SU-DHL-6 (cell line): ENCODE data around the gene NAA11.

Experiments used
- H2AFZ ChIP-seq: fragments of 200-600 bp; sonication (generic); 2 replicates; pipeline ENCODE4 v1.6.1; 2014; ENCODE audit warnings: low read depth, mild to moderate bottlenecking, moderate library complexity, mixed read lengths, antibody characterized with exemption, low read length; ENCODE audit not compliant: severe bottlenecking
- H3F3A ChIP-seq: fragments of 200-600 bp; shearing (Covaris generic); 2 replicates; pipeline ENCODE4 v1.6.0; 2016; ENCODE audit warnings: antibody characterized with exemption, mild to moderate bottlenecking; ENCODE audit not compliant: insufficient read depth
- H3K27ac ChIP-seq: fragments of 200-600 bp; sonication (generic); 2 replicates; pipeline ENCODE4 v1.5.1; 2016; ENCODE audit warnings: low read depth, mild to moderate bottlenecking, low read length, moderate library complexity, mixed read lengths
- H3K27me3 ChIP-seq: fragments of 200-600 bp; sonication (generic), shearing (Covaris generic); 2 replicates; pipeline ENCODE4 v1.6.0; 2014; ENCODE audit warnings: mild to moderate bottlenecking, low read length
- H3K36me3 ChIP-seq: fragments of 200-600 bp; sonication (generic); 2 replicates; pipeline ENCODE4 v1.6.1; 2014; ENCODE audit warnings: mild to moderate bottlenecking, low read length, mixed read lengths
- H3K4me2 ChIP-seq: fragments of 300-600, 200-600 bp; shearing (Covaris generic), sonication (generic); 2 replicates; pipeline ENCODE4 v1.6.0; 2014; ENCODE audit warnings: low read length, low read depth, mild to moderate bottlenecking; ENCODE audit not compliant: poor library complexity, severe bottlenecking
- H3K4me3 ChIP-seq: fragments of 200-600 bp; sonication (generic); 2 replicates; pipeline ENCODE4 v1.5.1; 2014; ENCODE audit warnings: antibody characterized with exemption, low read length, mild to moderate bottlenecking, mixed read lengths; ENCODE audit not compliant: insufficient read depth, poor library complexity, severe bottlenecking
- H3K79me2 ChIP-seq: fragments of 200-600 bp; sonication (generic); 2 replicates; pipeline ENCODE4 v1.6.1; 2014; ENCODE audit warnings: mild to moderate bottlenecking, low read length, moderate library complexity; ENCODE audit not compliant: insufficient read depth
- H3K9ac ChIP-seq: fragments of 200-600 bp; sonication (generic); 2 replicates; pipeline ENCODE4 v1.7.0; 2014; ENCODE audit warnings: mild to moderate bottlenecking, low read length
- H3K9me2 ChIP-seq: fragments of 200-600 bp; sonication (generic); replicated peaks from 2 replicates; pipeline ENCODE4 v1.6.1; 2014; ENCODE audit warnings: low read length; ENCODE audit not compliant: insufficient read depth
- H3K9me3 ChIP-seq: fragments of 200-600 bp; sonication (generic); 2 replicates; pipeline ENCODE4 v1.6.1; 2014; ENCODE audit warnings: low read length, mixed read lengths; ENCODE audit not compliant: insufficient read depth
- H4K20me1 ChIP-seq: fragments of 200-600 bp; sonication (generic); 2 replicates; pipeline ENCODE4 v1.6.1; 2014; ENCODE audit warnings: low read depth, mild to moderate bottlenecking, antibody characterized with exemption, low read length, moderate library complexity, mixed read lengths
- CTCF ChIP-seq: fragments of 200-600 bp; sonication (generic); IDR thresholded peaks from one replicate; pipeline ENCODE4 v1.5.1; 2017; ENCODE audit warnings: antibody characterized with exemption, mild to moderate bottlenecking, low read length, moderate library complexity; ENCODE audit not compliant: insufficient read depth, poor library complexity, severe bottlenecking
- EZH2phosphoT487 ChIP-seq: fragments of 200-600 bp; sonication (generic), shearing (Covaris generic); conservative IDR thresholded peaks from 2 replicates; pipeline ENCODE4 v1.6.1; 2018; ENCODE audit warnings: mild to moderate bottlenecking, antibody characterized with exemption, low read length, moderate library complexity, mixed read lengths

The NAA11 gene

GRCh38 chr4:79358438-79358837, 32.6 kb upstream of the NAA11 start:
- H3K79me2 ChIP-seq = no peaks in the 10 kb centered on the region
- no peak overlapping the region for H3K4me3 ChIP-seq
- H3K4me2 ChIP-seq = no peak overlapping the region
- H3F3A ChIP-seq = no peaks in the 10 kb centered on the region
- no peaks in the 10 kb centered on the region for H3K36me3 ChIP-seq
- no peak overlapping the region for H3K27ac ChIP-seq
- H3K9me2 ChIP-seq = no peaks in the 10 kb centered on the region
- H4K20me1 ChIP-seq = no peaks in the 10 kb centered on the region
- no peak overlapping the region for H2AFZ ChIP-seq
- TF ChIP-seq EZH2phosphoT487 = no peak
- no peak for TF ChIP-seq CTCF
- H3K9me3 ChIP-seq = no peaks in the 10 kb centered on the region
- no peak overlapping the region for H3K9ac ChIP-seq
- H3K27me3 ChIP-seq = no peaks in the 10 kb centered on the region

GRCh38 chr4:79357365-79357764, 31.5 kb upstream of the NAA11 start:
- no peaks in the 10 kb centered on the region for H3K79me2 ChIP-seq
- no peak overlapping the region for H3K4me3 ChIP-seq
- H3F3A ChIP-seq = no peaks in the 10 kb centered on the region
- H3K27ac ChIP-seq = no peak overlapping the region
- H3K9me2 ChIP-seq = no peaks in the 10 kb centered on the region
- H2AFZ ChIP-seq = no peak overlapping the region
- no peaks in the 10 kb centered on the region for H3K36me3 ChIP-seq
- no peaks in the 10 kb centered on the region for H3K9me3 ChIP-seq
- no peak overlapping the region for H3K9ac ChIP-seq
- TF ChIP-seq EZH2phosphoT487 (no peak), CTCF (no peak)
- H3K4me2 ChIP-seq = no peak overlapping the region
- no peaks in the 10 kb centered on the region for H3K27me3 ChIP-seq
- no peaks in the 10 kb centered on the region for H4K20me1 ChIP-seq

GRCh38 chr4:79353075-79353474, 27.2 kb upstream of the NAA11 start:
- no peak for TF ChIP-seq CTCF
- TF ChIP-seq EZH2phosphoT487 = no peak
- Histone ChIP-seq H3K9ac (no peak overlapping the region), H3K4me3 (no peak overlapping the region), H3K4me2 (no peak overlapping the region), H2AFZ (no peak overlapping the region), H3K27me3 (no peaks in the 10 kb centered on the region), H3K79me2 (no peaks in the 10 kb centered on the region), H3K9me3 (no peaks in the 10 kb centered on the region), H3K27ac (no peak overlapping the region), H3K36me3 (no peaks in the 10 kb centered on the region), H3K9me2 (no peaks in the 10 kb centered on the region), H4K20me1 (no peaks in the 10 kb centered on the region), H3F3A (no peaks in the 10 kb centered on the region)
